ENCODE data around the gene CBFA2T3. TPM values are rescaled to one million over a fixed set of nuclear protein-coding genes. Genes with fewer than 3 reads are reported as not detected.
"Not testable (repeated sequence)": the region's sequence is repeated elsewhere in the genome, so short reads cannot be mapped to it uniquely, and the experiment has no call there.

The CBFA2T3 gene
- not detected in 2 replicates for total RNA-seq (2014; rRNA removed; shearing (Covaris generic))

- DNase-seq (ENCODE audit: low spot score): no peak
Measured at GRCh38 chr16:88977018-88977811, at the start of gene CBFA2T3. Gene CBFA2T3 (minus strand): TSS chr16:88977207. CDS start chr16:88976807, 400 bp downstream.

GRCh38 chr16:89026121-89026612, 49.2 kb upstream of the CBFA2T3 start:
- DNase-seq (ENCODE audit: low spot score): peak; percentile 43

GRCh38 chr16:89025636-89026035, 48.6 kb upstream of the CBFA2T3 start:
- DNase-seq (ENCODE audit: low spot score): no peak

DNA sequence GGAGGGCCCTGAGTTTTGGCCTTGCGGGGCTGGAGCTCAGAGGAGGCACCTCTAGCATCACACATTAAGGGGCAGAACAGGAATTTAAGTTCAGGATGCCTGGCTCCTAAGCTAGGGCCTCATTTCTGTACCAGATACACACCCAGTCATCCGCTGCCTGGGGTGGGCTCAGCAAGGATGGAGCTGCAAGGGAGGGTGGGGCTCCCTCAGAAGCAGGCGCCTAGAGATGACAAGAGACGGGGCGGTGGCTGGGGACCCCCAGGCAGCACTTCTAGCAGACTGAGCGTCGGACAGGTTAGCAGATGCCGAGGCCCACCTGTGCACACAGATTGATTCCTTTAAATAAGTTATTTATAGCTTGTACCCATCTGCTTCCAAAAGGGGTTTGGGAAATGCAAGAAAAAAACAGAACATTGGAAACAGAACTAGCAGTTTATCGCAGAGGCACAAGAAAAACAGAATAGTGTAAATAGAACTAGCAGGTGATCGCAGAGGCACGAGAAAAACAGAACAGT, 47.6 kb upstream of the CBFA2T3 start:
- no peak for DNase-seq (ENCODE audit: low spot score)

DNA sequence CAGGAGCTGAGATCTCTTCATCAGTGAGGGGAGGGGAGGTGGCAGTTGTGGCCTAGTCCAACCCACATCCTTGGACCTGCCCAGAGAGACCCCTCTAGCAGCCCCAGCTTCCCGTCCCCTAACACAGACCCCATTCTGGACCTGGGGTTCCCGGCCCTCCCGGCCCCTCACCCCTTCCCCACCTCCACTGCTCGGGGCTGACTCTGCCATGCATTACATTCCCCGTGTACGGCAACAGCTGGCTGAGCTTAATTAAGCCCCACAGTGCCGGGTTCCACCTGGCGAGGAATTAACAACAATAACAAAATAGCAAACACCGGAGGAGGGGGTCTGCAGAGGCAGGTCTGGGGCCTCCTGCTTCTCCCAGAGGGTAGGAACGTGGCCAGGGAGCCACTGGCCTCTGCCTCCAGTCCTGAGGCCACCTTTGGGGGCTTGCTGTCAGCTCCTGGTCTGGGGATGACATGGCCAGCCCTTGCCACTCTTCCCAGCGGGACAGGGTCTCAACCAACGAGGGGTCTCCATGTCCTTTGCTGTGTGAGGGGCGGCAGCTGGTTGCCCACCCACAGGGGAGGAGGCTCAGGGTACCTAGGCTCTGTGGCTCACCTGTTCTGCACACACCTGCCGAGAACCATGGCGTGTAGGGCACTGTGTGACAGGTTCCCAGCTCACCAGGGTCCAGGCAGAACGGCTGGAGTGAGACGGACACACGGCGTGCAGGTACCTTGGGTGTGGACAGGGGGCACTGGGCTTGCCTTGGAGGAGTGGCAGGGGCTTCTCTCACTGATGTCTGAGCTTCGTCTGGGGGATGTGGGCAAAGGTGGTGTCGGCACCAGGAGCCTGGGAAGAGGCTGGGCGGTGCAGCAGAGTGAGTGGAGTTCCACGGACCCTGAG, 46.9 kb upstream of the CBFA2T3 start:
- no peak for DNase-seq (ENCODE audit: low spot score)

DNA sequence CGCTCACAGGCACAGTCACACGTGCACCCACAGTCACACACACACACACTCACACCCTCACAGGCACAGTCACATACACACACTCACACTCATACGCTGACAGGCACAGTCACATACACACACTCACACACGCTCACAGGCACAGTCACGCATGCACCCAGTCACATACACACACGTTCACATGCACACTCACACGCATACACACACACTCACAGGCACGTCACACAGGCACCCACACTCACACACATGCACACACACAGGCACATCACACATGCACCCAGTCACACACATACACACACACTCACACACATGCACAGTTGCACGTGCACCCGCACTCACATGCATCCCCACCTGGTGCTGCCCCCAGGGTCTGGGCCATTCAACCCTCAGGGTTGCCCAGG, 46.1 kb upstream of the CBFA2T3 start:
- no peak for DNase-seq (ENCODE audit: low spot score)

DNA sequence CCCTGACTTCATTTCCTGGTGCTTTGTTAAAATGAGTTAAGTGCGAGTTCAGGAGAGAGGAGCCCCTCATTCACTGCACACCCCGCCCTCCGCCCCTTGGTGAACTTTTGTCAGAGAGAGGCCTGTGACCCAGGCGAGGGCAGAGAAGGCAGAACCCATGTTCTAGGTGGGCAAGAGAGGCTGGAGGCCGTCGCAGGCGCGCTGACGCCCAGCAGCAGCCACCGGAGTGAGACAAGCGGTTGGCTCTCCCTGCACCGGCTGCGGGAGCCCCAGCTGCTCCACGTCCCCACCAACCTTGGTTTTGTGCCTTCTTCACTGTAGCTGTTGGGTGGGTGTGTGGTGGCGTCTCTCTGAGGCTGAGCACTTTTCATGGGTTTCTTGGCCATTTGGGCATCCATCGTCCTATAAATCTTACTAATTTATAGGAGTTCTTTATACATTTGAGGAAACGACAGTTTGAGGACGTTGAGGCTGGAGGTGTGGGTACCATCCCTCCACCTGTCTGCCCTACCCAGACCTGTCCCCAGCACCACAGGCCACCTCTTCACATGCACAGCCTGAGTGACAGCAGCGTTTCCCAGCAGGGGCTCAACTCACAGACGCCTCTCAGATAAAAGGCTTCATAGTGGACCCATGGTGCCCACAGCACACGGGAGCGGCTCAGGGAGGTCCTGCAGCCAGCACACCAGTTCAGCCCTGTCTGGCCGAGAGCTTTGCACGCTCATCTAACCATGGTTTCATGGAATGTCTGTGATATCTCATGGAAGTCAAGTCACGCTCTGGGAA, 45.2 kb upstream of the CBFA2T3 start:
- no peak for DNase-seq (ENCODE audit: low spot score)

DNA sequence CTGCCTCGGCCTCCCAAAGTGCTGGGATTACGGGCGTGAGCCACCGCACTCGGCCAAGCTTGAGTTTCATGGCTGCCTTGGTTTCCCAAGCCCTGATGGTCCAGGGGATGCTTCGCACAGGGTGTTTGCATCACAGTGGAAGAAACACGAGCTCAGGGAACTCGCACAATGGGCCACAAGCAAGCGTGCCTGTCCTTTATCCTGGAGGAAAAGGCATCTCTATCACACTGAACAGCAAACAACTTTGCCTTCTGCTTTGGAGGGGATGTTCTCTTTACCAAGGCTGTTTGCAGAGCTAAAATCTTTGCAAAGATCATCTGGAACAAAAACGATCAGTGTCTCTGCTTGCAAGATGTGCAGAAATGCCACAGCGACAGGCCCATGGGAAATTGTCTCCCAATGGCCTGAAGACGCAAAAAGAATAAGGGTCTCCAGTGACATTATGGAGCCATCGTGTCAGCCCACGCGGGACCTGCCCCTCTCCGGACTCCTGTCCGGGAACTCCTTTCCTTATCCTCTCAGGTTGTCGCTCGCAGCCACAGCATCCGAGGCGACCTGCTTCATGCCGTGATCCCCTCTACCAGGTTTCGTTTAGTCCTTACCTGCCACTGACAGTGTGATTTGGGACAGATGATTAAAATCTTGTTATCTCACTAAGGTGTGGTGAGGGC, 44.1 kb upstream of the CBFA2T3 start:
- no peak for DNase-seq (ENCODE audit: low spot score)

DNA sequence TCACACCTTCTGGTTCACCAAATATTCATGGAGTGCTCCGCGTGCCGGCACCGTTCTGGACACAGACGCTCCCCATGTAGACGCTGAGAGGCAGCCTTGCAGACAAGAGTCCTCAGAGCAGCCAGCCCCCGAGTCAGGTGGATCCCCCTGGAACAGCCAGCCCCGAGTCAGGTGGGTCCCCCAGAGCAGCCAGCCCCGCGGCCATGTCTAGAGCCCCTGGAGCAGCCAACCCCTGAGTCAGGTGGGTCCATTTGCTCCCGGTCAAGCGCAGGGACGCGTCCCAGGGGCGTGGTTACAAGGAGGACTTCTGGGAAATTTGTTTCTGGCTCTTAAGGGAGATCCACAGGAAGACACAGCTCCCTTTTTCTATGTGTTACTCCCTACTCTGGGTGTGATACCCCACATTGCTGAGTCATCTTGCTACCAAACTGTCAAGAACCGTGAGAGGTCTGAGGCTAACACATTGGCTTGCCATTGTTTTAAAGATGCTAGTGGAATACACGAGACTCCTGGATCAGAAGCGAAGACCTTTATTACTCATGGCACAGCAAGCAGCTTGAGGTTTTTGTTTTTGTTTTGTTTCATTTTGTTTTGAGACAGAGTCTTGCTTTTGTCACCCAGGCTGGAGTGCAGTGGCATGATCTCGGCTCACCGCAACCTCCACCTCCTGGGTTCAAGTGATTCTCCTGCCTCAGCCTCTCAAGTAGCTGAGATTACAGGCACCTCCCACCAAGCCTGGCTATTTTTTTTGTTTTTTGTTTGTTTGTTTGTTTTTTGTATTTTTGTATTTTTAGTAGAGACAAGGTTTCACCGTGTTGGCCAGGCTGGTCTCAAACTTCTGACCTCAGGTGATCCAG, 43.3 kb upstream of the CBFA2T3 start:
- no peak for DNase-seq (ENCODE audit: low spot score)

GRCh38 chr16:89019511-89019910, 42.5 kb upstream of the CBFA2T3 start:
- no peak for DNase-seq (ENCODE audit: low spot score)

DNA sequence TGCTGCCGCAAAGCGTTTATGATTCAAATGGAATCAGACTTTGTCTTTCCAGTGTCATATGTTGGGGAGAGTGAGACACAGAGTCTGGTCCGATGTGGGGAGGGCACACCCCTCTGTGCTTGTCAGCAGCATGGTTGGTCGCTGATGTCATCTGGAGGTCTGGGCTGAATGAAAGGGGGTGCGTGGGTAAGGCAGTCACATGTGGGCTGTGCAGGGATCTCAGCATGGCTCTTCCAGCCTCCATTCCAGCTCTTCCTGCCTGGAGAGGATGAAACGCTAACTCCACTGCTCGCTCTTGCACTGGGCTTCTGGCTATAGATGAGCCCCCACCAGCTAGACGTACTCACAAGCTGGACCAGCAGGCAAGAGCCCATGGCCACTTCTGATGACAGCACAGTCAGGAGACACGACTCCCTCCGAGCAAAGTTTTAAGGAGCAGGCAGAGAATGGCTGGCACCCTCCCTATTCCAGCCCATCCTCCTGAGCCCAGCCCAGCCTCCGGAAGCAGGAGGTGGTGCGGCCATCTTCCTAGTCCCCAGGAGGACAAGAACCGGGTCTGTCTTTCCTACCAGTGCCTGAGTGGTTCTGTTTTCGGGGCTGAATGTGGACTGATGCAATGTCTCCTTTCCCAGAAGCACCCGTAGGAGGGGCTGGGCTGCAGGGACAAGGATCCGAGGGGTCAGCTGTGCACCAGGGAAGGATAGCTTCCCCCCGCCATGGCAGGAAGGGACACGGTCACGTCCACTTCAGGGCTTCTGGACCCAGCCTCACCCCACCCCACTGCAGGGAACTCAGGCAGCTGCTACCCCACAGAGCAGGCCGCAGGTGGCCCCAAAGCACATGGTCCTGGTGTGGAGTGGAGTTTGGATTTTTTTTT, 41.5 kb upstream of the CBFA2T3 start:
- DNase-seq (ENCODE audit: low spot score): peak; percentile 37

DNA sequence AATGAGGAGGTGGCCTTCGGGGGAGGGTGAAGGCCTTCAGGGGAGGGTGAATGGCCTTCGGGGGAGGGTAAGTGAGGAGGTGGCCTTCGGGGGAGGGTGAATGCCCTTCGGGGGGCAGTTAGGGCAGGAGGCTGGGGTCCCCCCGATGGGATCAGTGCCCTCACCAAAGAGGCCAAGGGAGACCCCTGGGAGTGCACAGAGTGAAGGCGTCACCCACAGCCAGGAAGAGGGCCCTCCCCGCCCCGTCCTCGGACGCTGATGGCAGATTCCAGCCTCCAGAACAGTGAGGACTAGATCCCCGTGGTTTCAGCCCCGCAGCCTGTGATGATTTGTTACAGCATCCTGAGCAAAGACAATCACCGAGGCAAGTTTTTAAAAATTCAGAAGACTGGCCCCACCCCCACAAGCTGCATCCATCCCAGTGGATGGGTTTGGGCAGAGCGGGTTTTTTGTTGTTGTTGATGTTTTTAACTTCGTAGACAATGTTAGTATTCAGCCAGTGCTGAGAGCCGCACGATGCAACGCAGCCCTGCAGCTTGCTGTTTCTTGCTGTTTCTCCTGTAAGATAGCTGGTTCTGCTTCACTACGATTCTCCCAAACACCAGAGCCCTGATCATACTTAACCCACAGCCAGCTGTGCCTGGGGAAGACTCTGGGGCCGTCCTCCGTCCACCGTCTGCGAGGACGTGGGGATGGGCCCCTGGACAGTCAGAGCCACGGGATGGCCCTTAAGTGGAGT, 40.7 kb upstream of the CBFA2T3 start:
- no peak for DNase-seq (ENCODE audit: low spot score)

- DNase-seq (ENCODE audit: low spot score): not testable (repeated sequence)
Measured at GRCh38 chr16:89016561-89016960, 39.6 kb upstream of the CBFA2T3 start.

- no peak for DNase-seq (ENCODE audit: low spot score)
Measured at GRCh38 chr16:89015271-89015859, 38.4 kb upstream of the CBFA2T3 start.

- DNase-seq (ENCODE audit: low spot score): no peak
Measured at GRCh38 chr16:89014403-89015230, 37.6 kb upstream of the CBFA2T3 start.

GRCh38 chr16:89013692-89014402, 36.8 kb upstream of the CBFA2T3 start:
- no peak for DNase-seq (ENCODE audit: low spot score)
